Endometrial microvascular endothelial cells (primary cell): ENCODE results near the gene PYY. TPM values are rescaled to one million over a fixed set of nuclear protein-coding genes. Genes with fewer than 3 reads are reported as not detected.
"Not testable (repeated sequence)": the region's sequence is repeated elsewhere in the genome, so short reads cannot be mapped to it uniquely, and the experiment has no call there.

Experiments used
- in situ Hi-C: cut with HindIII; loops from 2 replicates; pipeline ENCODE4 v1.10.0; 2017; ENCODE audit warnings: low sequenced_read_pairs, low pct_unique_long_range_greater_than_20kb; ENCODE audit errors: inconsistent ontology term
- total RNA-seq: library from RNA; depleted of rRNA; stranded (reverse); fragments of >200 nt; gene quantifications from one replicate; pipeline ENCODE4 v1.2.3, GENCODE V29; 2015; ENCODE audit errors: inconsistent ontology term

PYY gene
- total RNA-seq, 1 donor from 2014 or later: not detected

DNA sequence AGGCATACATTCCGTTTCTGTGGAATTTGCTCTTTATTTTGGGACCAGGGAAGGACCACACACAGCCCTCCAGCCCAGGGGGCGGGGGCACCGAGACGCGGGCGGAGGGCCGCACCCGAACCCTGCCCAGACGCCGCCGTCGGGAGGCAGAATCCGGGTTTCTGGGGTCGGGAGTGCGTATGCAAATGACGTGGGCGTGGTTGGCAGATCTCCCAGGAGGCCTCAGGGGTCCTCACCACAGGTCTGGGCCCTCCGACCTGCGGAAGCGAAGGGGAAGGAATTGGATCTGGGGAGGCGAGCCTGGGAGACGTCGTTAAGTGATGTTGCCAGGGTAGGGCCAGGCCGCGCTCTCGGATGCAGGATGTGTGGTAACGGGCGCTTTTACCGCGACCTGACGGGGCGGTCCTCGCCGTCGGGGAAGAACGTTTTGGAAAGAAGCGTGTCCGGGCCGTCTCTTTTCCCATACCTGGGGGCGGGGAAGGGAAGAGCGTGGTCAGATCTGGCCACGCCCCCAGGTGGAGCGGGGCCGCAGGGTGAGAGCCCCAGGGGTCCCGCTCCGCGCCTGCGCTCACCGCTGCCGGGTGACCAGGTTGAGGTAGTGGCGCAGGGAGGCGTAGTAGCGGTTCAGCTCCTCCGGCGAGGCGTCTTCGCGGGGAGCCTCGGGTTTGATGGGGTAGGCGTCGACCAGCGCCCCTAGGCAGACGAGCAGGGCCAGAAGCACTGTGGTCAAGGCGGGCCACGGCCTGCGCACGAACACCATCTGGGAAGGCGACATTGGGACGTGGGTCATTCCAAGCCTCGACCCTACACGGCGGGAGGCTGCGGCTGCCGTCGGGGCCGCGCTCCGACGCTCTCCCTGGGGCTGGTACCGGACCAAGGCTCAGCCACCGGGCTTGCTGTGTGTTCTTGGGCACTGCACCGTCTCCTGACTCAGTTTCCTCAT lies 745 bp downstream of the PYY start:
- in situ Hi-C loops: no loop called here

- in situ Hi-C loops: no loop called here
Observed at GRCh38 chr17:43952351-43952723, 1.4 kb downstream of the PYY start.

GRCh38 chr17:43951750-43952149 lies 2.0 kb downstream of the PYY start:
- in situ Hi-C loops: no loop called here

DNA sequence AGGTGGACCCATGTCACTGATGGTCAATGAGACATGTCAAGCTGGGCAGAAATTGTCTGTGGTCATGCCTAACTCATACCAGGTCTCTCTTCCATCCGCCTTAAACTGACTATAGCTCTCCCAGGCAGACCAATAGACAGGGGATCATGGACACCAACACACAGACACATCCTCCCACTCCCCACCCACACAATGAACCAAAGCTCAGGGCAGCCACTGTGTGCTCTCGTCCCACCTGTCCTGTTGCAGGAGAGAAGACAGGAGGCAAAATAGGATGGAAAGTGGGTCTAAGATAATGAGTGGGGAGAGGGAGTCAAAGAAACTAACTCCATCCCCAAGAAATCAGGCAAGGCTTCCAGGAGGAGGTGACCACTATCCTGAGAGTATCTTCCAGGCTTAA lies 3.2 kb downstream of the PYY start:
- in situ Hi-C loops: no loop called here

GRCh38 chr17:43949781-43950180 lies 4.0 kb downstream of the PYY start:
- in situ Hi-C loops: no loop called here

GRCh38 chr17:43946781-43947180 lies 7.0 kb downstream of the PYY start:
- in situ Hi-C loops: no loop called here

GRCh38 chr17:43945074-43945829 lies 8.5 kb downstream of the PYY start:
- in situ Hi-C loops: no loop called here

DNA sequence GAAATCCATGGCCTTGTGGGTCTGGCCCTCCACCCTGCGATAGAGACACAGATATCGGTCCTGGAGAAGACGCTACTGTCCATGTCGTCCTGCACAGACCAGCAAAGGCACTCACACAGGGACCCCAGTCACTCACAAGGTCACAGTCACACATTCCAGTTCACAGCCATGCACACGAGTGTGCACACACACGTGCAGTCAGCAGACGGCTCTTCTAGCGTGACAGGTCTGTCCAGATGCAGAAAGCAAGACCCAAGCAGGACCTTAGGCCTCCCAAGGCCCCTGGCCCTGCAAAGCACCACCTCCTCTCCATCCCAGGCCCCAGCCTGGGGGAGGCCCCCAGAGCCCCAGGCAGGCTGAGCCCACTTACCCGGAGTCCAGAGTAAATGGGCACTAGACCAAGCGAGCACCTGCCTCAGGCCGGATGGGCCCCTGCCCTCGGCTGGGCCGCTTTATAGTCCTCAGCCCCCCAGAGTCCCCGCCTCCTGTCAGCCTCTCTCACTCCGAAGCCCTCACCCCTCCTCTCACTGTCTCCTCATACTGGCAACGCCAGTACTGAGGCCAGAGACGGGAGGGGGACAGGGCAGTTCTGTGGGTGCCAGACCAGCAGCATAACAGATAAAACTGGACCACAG lies 11.6 kb downstream of the PYY start, which contains the start of gene PPY:
Gene PPY, minus strand, starts transcription at position 426 of the 635 bp plus-strand sequence. CDS start 822 bp downstream, outside the sequence.
- in situ Hi-C loops: no loop called here

GRCh38 chr17:43940630-43941029 lies 13.1 kb downstream of the PYY start:
- in situ Hi-C loops: no loop called here

DNA sequence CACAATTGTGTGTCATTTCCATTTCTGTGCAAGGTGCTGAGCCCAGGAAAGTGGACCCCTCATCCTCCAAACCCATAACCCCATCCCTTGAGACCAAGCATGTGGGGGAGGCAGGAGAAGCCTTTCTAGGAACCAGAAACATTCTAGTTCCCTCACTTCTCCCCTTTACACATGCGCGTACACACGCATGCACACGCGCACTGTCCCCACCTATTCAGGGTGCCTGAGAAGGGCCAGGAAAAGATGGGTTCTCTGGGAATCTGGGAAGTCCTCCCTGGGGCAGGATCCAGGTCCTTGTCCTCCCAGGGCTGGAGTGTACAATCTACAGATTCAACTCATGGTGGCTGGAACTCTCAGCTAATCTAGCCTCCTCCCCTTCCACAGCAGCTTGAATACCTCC lies 13.9 kb downstream of the PYY start:
- in situ Hi-C loops: no loop called here

- in situ Hi-C loops: not testable (repeated sequence)
Observed at GRCh38 chr17:43939452-43939851, 14.3 kb downstream of the PYY start.

DNA sequence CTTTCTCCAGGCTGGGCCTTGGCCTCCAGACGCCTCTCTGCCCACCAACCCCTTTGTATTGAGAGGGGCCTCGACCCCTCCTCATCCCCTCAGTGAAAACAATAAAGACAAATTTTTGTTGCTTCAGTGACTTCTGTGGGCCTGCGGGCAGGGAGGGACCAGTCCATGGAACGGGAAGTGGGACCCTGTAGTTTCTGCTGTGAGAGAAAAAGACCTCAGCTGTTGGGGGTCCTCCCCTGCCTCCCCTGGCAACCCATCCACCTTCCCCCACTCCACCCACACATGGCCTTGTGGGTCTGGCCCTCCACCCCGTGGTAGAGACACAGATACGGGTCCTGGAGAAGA lies 14.9 kb downstream of the PYY start:
- in situ Hi-C loops: no loop called here

- in situ Hi-C loops: no loop called here
Observed at GRCh38 chr17:43936434-43936833, 17.3 kb downstream of the PYY start.

DNA sequence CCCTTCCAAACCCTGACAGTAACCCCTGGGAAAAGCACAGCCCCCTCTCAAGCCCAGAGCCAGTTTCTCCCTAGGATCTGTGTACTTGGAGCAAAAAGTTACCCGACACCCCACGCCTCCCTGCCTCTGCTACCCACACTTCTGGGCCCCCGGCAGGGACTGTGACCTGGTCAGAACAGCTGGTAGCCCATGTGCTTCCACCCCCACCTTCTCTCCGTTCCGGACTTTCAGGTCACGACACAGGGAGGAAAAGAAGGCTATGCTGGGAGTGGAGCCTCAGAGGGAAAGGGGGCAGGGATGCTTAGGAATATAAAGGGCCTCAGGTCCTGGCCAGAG lies 17.8 kb downstream of the PYY start:
- in situ Hi-C loops: no loop called here

DNA sequence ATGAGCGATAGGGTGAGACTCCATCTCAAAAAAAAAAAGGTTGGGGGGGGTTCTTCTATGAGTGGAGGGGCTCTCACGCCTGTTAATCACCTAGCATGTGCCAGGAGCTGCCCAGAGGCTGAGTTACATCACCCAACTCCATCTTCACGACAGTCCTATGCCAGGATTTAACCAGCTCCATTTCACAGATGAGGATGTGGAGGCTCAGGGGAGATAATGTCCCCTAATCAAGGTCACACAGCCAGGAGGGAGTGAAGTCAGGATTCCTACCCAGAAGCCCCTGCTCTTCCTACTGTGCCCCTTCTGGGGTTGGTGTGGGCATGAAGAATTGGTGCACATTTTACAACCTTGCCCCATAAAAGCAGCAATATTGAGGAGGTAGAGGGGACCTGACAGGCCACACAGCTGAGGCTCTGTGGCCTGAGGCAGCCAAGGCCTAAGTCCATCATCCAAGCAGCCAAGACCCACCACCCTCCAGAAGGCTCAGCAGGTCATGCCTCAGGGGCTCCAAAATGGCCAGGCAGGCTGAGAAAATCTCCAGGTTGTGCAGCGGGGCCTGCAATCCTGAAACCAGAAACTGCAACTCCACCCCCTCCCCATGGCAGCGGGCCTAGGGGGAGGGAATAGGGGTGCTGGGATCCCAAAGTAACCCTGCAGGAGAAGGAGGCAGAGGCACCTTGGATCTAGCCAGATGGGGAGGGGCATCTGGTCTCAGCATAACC lies 18.4 kb downstream of the PYY start:
- in situ Hi-C loops: no loop called here

DNA sequence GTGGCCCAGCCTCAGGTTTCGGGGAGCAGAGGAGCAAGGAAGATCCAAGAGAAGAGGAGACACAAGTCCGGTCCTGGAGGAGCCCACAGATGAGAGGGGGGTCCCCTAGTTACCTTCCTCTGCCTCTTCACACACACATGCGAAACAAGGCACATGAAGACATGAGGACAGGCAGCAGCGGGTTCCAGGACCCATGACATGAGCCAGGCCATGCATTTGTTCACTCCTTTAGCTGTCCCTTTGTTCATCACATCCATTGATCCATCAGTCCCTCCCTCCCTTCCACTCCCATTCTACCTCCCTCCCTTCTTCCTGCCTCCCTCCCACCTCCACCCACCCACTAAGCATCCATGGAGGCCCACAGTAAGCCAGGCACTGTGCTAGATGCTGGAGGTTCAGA lies 20.8 kb downstream of the PYY start:
- in situ Hi-C loops: no loop called here

GRCh38 chr17:43932357-43932756 lies 21.4 kb downstream of the PYY start:
- in situ Hi-C loops: no loop called here

GRCh38 chr17:43931062-43931571 lies 22.6 kb downstream of the PYY start:
- in situ Hi-C loops: no loop called here

DNA sequence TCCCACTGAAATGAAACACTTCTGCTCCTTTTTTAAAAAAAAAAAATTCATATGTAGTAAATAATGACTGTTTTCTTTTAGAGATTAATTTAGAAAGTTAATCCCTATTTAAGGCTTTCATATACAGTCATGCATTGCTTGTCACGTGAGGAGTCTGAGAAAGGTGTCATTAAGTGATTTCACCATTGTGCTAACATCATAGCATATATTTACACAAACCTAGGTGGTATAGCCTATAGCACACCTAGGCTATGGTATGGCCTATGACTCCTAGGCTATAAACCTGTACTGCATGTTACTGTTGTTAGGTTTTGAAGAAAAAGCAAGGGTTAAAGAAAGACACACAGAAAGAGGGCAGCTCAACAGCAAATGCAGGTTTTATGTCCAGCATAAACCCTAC lies 25.1 kb downstream of the PYY start:
- in situ Hi-C loops: no loop called here
